HG03135 (cell line): Measurements from ENCODE around the gene LGR6.
"Not testable (repeated sequence)": the region's sequence is repeated elsewhere in the genome, so short reads cannot be mapped to it uniquely, and the experiment has no call there.

Source experiments
- ATAC-seq: cut with Tn5 transposase; IDR thresholded peaks from one replicate; pipeline ENCODE4 v1.9.1; 2021; ENCODE audit warnings: mild to moderate bottlenecking, moderate library complexity; ENCODE audit not compliant: unreplicated experiment

The LGR6 gene

DNA sequence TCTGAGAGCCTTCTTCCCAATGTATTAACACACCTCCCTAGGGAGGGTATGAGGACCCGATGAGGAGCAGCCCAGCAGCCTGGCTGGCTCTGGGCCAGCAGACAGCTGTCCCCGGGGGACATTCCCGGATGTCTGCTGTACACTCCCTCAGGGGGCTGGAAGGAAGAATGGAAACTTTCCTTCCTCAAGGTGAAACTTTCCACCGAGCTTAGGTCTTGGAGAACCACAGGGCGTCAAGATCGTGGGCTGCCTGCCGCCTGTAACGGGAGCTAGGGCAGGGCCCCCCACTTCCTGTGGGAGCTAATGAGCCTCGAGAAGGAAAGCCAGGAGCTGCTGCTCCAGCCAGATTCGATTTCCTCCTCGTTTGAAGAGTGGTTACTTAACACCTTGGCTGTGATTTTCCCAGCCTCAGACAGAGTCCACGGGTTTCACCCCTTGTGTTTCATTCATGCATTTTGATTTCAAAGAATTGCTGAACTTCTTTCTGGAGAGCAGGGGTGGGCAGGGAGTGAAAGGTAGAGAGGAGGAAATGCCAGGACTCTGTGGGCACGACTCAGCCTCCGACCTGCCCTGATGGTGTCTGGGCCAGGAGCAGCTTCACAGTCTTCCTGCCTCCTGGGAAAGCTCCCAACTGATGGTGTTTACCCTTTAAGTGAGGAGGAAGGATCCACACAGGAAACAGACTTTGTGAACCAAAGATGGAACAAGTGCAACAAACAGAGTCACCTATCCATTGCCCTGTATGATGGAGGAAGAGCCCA is 118.5 kb downstream of the LGR6 start:
- ATAC-seq, result no peak

DNA sequence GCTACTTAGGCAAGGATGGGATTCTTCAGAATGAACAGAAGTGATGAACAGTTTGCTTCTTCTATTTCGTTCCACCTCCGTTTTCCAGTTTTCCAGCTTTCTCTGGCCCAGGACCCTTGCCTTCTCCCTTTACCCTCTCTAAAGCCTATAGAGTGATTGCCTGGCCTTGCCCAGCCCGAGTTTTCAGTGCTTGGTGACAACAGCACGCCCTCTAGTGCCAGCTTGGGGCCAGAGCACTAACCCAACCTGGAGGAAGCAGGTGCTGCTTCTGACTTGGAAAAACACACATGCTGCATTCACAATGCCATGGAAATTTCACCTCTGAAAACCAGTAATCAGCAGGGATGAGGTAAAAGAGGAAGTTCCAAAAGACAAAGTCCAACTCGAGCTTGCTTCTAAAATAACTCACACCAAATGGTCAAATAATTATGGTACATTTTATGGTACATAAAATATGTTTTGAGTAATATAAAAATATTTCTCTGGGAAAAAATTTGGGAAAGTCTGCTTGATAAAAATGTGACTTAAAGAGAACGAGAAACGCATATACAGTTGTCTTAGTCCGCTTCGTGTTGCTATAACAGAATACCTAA is 122.1 kb downstream of the LGR6 start:
- ATAC-seq, result no peak

DNA sequence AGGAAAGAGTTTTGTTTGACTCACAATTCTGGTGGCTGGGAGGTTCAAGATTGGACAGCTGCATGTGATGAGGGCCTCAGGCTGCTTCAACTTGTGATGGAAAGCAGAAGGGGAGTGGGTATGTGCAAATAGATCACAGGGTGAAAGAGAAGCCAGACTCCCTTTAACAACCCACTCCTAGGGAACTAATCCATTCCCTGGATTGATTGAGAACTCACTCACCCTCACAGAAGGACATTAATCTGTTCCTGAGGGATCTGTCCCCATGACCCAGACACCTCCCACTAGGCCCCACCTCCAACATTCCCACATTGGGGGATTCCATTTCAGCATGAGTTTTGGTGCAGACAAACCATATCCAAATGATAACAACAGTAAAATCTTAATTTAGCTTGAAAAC is 122.6 kb downstream of the LGR6 start:
- no peak for ATAC-seq

DNA sequence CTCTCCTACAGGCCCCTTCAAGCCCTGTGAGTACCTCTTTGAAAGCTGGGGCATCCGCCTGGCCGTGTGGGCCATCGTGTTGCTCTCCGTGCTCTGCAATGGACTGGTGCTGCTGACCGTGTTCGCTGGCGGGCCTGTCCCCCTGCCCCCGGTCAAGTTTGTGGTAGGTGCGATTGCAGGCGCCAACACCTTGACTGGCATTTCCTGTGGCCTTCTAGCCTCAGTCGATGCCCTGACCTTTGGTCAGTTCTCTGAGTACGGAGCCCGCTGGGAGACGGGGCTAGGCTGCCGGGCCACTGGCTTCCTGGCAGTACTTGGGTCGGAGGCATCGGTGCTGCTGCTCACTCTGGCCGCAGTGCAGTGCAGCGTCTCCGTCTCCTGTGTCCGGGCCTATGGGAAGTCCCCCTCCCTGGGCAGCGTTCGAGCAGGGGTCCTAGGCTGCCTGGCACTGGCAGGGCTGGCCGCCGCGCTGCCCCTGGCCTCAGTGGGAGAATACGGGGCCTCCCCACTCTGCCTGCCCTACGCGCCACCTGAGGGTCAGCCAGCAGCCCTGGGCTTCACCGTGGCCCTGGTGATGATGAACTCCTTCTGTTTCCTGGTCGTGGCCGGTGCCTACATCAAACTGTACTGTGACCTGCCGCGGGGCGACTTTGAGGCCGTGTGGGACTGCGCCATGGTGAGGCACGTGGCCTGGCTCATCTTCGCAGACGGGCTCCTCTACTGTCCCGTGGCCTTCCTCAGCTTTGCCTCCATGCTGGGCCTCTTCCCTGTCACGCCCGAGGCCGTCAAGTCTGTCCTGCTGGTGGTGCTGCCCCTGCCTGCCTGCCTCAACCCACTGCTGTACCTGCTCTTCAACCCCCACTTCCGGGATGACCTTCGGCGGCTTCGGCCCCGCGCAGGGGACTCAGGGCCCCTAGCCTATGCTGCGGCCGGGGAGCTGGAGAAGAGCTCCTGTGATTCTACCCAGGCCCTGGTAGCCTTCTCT is 124.6 kb downstream of the LGR6 start:
- ATAC-seq, result no peak

DNA sequence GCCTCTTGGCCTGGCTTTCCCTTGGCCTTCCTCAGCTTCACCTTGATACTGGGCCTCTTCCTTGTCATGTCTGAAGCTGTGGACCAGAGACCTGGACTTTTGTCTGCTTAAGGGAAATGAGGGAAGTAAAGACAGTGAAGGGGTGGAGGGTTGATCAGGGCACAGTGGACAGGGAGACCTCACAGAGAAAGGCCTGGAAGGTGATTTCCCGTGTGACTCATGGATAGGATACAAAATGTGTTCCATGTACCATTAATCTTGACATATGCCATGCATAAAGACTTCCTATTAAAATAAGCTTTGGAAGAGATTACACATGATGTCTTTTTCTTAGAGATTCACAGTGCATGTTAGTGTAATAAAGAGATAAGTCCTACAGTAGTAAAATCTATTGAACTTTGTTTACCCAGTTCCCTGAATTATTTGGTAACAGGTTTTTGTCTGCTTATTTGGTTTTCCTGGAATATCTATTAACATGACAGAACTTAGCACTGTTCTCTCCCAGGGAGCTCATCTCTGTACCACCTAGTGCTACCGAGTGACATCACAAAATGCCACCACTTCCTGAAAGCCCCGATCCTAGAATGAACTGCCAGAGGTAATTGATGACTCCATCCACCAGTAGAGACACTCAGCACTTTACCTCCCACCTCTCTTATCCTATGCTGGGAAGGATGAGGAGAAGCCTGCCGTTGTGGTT is 125.9 kb downstream of the LGR6 start:
- ATAC-seq, result no peak

DNA sequence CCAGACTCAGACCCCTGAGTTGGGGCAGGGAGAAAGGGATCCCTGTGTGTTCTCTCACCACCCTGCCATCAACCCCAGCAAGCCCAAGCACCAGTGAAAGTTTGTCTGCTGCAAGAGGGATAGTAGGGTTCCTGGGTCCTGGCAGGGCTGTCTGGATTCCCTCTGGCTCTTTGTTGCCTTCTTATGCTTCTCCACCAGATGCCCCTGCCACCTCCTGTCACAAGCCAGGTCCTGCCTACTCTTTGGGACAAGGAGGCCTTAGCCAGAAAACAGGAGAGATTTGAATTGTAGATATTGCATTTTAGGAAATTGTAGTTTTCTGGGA is 126.4 kb downstream of the LGR6 start:
- ATAC-seq, result no peak

DNA sequence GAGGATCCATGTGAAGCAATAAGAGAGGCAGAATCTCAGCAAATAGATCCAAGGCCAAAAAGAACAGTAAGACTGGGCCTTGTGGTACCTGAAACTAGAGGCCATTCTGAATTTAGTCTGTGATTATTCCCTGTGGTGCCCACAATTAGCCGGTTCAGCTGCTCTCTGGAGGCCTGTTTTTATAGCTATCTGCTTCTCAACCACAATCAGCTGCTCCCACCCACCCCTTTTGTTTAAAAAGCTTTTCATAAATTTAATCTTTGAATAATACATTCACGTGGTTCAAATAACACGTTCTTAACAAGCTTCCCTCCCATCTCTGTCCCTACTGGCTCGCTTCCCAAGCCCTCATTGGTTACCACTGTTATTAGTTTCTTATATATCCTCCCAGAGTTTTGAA is 130.1 kb downstream of the LGR6 start:
- ATAC-seq, result no peak

DNA sequence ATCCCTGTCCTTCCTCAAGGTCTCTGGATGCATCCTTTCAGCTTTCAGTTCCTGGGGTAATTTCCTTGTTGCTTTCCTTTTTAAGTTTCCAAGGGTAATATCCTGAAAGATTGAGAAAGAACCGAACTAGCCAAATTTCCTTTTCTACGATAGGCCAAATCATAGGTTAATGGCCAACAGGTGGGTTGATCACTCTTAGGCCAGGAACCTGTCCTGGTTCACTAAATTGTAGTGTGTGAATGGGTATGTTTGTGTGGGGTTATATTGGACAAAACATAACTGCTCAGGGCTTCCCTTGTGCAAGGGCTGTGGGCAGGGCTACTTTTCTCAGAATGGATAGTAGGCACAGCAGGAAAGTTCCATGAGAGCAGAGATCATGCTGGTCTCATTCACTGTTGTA is 131.0 kb downstream of the LGR6 start:
- ATAC-seq, result no peak

DNA sequence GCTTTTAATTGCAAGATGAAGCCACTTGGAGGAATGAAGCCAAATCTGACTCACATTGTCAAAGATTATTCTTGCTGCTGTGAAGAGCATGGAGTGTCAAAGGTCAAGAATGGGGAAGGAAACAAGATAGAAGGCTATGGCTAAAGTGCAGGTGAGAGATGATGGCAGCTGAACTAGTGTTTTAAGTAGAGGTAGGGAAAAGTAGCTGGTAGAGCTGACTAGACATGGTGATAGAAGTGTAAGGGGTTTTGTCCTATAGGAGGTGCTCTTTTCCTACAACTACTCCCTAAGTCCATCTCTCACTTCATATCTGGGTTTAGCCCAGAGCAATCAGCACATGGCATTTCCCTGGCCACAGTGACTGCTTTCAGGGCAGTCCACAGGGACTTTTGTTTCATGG is 136.3 kb downstream of the LGR6 start:
- no peak for ATAC-seq

DNA sequence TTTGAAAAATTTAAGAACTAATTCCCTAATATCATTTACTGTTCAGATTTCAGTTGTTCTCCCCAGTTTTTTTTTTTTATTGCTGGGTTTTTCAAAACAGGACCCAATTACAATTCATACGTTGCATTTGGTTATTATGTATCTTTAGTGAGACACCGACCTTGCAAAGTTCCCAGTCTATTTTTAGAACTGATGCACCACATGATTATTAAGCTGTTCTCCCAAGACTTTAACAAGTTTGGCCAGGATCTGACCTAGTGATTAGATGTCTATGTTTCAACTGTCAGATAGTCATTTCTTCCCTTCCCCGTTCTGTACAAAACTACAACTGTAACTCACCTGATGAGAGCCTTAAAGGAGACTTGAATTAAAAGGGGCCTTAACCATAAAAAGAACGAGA is 140.3 kb downstream of the LGR6 start:
- ATAC-seq, result no peak

DNA sequence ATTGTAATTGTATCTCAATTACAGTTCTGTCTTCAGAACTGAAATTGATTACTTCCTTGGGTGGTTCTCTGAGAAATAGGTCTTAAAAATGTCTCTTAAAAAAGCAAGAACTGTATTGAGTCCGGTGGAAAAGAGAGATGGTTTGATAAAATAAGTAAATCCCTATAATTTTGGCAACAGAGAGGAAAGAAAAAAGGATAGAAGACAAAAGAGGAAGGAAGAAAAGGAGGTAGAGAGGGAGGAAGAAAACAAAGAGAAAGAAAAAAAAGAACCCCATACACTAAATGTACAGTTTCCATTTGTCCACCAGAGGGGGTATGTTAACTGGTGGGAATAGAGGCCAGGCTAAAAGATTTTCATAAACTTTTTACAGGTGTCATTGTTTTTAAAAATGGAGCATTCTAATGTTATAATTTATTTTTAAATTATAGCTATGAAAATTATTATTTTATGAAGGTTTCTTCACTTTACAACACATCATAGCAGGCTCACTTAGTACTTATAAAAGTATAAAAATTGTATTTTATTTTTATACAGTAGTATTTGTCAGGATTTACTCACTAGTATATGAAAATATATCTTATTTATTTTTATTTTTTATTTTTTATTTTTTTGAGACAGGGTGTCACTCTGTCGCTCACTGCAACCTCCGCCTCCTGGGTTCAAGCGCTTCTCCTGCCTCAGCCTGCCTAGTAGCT is 150.2 kb downstream of the LGR6 start:
- ATAC-seq, result no peak

DNA sequence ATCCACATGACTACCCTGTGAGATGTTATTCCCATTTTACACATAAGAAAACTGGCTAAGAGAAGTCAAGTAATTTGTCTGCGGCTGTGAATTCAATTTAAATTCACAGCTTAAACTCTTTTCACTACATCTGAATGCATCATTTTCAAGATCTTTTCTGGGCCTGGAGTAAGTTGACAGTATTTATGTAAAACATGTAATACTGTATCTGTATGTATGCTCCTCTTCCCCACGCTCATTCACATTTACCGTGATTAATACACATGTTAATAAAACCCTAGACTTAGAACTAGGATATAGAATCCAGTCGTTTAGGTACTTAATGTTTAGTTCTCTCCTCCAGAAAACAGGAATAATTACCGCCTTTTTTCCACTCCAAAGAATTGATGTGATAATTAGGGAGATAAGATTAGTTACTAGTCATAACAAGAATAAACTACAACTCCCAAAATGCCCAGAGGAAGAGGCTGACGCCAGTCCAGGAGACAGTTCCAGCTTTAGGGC is 154.5 kb downstream of the LGR6 start:
- ATAC-seq, result no peak

DNA sequence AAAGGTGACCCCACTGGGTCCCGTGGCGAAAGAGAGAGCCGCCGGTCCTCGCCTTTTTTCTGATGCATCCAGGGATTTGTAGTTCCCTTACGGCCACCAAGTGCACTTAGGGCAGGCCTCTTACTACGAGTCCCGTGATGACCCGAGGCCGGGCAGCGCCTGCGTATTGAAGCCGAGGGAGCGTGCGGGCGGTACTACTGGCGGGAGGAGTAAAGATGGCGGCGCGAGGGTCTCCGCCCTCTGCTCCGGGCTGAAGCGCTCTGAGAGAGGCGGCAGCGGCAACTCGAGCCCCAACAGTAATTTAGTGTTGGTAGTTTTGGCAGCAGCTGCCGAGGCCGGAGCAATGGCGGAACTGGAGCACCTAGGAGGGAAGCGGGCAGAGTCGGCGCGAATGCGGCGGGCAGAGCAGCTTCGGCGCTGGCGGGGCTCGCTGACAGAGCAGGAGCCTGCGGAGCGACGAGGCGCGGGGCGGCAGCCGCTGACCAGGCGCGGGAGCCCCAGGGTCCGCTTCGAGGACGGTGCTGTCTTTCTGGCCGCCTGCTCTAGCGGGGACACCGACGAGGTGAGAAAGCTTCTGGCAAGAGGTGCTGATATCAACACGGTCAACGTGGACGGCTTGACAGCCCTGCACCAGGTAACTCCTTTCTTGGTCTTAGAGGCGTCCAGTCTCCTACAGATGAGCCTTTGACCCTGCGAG is 155.1 kb downstream of the LGR6 start, which contains the start of gene PPP1R12B:
Gene PPP1R12B (plus strand): TSS at position 191 of the 697 bp plus-strand sequence. CDS start 153 bp downstream, at position 344.
- ATAC-seq, result peak; percentile 97

DNA sequence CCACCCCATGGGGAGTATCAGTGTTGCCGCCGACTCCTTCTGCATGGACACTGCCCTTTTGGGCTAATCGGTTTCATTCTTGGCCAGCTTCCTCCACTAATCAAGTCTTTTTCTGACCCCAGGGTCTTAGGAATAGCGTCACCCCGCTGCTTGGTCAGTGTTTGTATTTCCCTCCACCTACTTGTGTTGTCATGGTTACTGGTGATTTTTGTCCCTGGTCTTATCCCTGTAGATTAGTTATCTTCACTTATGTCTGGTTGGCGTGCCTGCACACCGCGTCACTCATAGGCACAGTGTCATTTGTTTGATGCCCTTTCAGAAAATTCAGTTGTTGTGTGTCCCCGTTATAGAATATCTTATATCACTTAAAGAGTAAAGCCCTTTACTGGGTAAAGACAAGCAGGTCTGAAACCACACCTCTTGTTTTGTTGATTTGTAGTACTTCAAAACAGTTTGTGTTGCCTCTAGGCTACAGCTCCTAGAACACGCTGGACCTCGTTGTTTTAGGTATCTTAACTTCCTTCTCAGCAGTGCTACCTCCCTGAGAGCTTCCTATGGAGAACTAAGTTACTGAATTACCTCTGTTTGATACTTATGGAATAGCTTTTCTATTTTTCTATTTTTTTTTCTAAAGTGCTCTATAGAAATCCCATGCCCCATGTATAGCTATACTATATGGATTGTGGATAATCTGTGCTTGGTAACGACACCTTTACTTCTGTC is 155.8 kb downstream of the LGR6 start:
- peak; percentile 19 for ATAC-seq

DNA sequence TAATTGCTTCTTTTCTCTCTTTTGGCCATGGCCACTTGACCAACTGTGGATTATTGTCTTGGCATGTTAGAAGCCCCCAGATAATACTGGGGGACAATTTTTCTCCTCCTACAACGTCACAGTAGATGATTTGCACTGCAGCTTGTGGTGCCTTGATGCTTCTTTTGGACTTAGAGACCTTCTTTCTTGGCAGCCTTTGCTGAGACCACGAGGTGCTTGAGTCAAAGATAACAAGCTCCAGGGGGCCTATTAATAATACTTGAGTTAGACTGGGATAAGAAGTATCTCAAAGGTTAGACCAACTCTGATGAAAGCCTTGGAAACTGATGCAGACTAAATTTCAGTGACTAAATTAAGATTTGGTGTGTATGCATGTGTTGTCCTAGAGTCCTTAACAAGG is 158.1 kb downstream of the LGR6 start:
- no peak for ATAC-seq

DNA sequence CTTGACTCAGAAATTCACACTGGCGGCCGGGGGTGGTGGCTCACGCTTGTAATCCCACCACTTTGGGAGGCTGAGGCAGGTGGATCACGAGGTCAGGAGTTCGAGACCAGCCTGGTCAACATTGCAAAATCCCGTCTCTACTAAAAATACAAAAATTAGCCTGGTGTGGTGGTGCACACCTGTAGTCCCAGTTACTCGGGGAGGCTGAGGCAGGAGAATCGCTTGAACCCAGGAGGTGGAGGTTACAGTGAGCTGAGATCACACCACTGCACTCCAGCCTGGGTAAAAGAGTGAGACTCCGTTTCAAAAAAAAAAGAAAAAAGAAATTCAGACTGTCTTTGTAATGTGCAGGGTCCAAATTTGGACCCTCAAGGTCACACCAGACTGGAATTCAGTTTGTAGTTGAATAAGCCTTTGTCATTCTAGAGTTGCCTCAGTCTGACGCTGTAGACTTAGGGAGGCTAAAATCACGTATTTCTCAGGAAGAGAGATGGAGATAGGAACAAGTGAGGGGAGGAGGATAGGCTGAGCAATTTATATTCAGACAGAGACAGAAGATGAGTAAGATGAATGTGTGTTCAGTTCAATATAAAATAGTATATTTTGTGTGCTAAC is 159.1 kb downstream of the LGR6 start:
- ATAC-seq, result not testable (repeated sequence)

DNA sequence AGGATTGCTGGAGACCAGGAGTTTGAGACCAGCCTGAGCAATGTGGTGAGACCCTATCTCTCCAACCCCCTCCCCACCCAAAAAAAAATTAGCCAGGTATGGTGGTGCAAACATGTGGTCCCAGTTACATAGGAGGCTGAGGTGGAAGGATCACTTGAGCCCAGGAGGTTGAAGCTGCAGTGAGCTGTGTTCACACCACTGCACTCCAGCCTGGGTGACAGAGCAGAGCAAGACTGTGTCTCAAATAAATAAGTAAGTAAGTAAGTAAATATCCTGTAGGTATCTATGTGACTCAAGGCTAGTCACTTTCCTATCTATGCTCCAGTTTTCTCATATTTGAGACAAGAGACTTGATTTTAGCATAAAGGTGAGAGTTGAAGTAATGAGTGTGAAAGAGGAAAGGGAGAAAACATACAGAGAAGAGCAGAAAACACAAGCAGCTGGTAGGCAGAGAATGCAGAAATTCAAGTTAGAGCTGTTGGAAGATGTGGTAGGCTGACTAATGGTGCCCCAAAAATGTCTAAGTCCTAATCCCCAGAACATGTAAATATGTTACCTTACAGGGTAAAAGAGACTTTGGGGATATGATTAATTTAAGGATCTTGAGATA is 162.4 kb downstream of the LGR6 start:
- ATAC-seq, result no peak

DNA sequence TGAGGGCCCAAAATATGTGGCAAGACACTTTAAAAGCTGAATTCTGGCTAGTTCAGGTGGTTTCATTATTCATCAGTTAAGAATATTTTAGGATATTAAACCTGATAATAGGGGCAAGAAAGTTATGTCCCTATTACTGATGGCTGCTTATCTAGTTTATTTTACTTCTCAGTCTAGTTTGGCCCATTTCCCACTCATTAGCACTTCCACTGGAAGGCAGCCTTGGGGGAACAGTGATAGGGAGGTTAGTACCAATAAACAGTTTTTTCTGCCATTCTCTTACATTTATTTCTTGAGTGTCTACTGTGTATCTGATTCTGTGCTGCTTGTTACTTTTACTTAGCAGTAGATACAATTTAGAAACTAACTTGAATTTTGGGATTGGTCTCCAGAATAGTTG is 163.9 kb downstream of the LGR6 start:
- no peak for ATAC-seq
